ENCODE results near the gene RTN4. TPM values are rescaled to one million over a fixed set of nuclear protein-coding genes. Genes with fewer than 3 reads are reported as not detected.

Gene RTN4
- polyA plus RNA-seq, 3 donors from 2014 or later = 75.8 to 173 (median 152) TPM

GRCh38 chr2:55038428-55038827 lies 11.8 kb downstream of the RTN4 start:
- Mint-ChIP-seq H3K4me3 (peak overlapping the region in 3 of 5 donors; percentile 8 to 11 (median 8)), H3K4me1 (peaks cover 52 to 93% of the 10 kb centered on the region in 2 donors), H3K9me3 (peaks cover 0 to 10% (median 2%) of the 10 kb centered on the region in 6 donors), H3K27me3 (ENCODE audit: low read depth in 3 of 3) (peaks cover 0 to 2% (median 0%) of the 10 kb centered on the region in 3 donors), H3K27ac (peak overlapping the region in 3 of 6 donors; percentile 13 to 64 (median 19)), H3K36me3 (no peaks in the 10 kb centered on the region)
- DNase-seq = peak in 1 of 3 donors; percentile 17

- peak overlapping the region in 1 of 5 donors; percentile 1 for H3K4me3 Mint-ChIP-seq
- H3K27me3 Mint-ChIP-seq (ENCODE audit: low read depth in 3 of 3) = peaks cover 0 to 2% (median 2%) of the 10 kb centered on the region in 3 donors
- peak overlapping the region in 1 of 6 donors; percentile 31 for H3K27ac Mint-ChIP-seq
- H3K4me1 Mint-ChIP-seq = peaks cover 65 to 94% of the 10 kb centered on the region in 2 donors
- H3K9me3 Mint-ChIP-seq = peaks cover 0 to 10% (median 2%) of the 10 kb centered on the region in 6 donors
- no peaks in the 10 kb centered on the region for H3K36me3 Mint-ChIP-seq
- no peak for DNase-seq
Measured at GRCh38 chr2:55035716-55036115, 14.5 kb downstream of the RTN4 start.

- Mint-ChIP-seq H3K27me3 (ENCODE audit: low read depth in 3 of 3) (peaks cover 0 to 2% (median 2%) of the 10 kb centered on the region in 3 donors), H3K4me3 (no peak overlapping the region), H3K9me3 (peaks cover 0 to 7% (median 2%) of the 10 kb centered on the region in 6 donors), H3K4me1 (peaks cover 64 to 83% of the 10 kb centered on the region in 2 donors), H3K27ac (no peak overlapping the region), H3K36me3 (no peaks in the 10 kb centered on the region)
- DNase-seq = no peak
Measured at GRCh38 chr2:55033921-55034320, 16.3 kb downstream of the RTN4 start.

GRCh38 chr2:55033076-55033742 lies 17.0 kb downstream of the RTN4 start:
- no peak for DNase-seq
- Mint-ChIP-seq H3K27me3 (ENCODE audit: low read depth in 3 of 3) (peaks cover 0 to 2% (median 2%) of the 10 kb centered on the region in 3 donors), H3K36me3 (no peaks in the 10 kb centered on the region), H3K9me3 (peaks cover 0 to 7% (median 1%) of the 10 kb centered on the region in 6 donors), H3K4me3 (peak overlapping the region in 4 of 5 donors; percentile 5 to 35 (median 20)), H3K4me1 (peaks cover 64 to 76% of the 10 kb centered on the region in 2 donors), H3K27ac (peak overlapping the region in 1 of 6 donors; percentile 5)

GRCh38 chr2:55031505-55031904 lies 18.7 kb downstream of the RTN4 start:
- DNase-seq = no peak
- Mint-ChIP-seq H3K4me1 (peaks cover 50 to 59% of the 10 kb centered on the region in 2 donors), H3K27ac (no peak overlapping the region), H3K4me3 (no peak overlapping the region), H3K36me3 (no peaks in the 10 kb centered on the region), H3K9me3 (peaks cover 0 to 3% (median 0%) of the 10 kb centered on the region in 6 donors), H3K27me3 (ENCODE audit: low read depth in 3 of 3) (peaks cover 0 to 2% (median 0%) of the 10 kb centered on the region in 3 donors)

GRCh38 chr2:55030766-55031165 lies 19.5 kb downstream of the RTN4 start:
- Mint-ChIP-seq H3K4me1 (peaks cover 48 to 52% of the 10 kb centered on the region in 2 donors), H3K27ac (no peak overlapping the region), H3K4me3 (no peak overlapping the region), H3K36me3 (no peaks in the 10 kb centered on the region), H3K9me3 (peaks cover 0 to 1% (median 0%) of the 10 kb centered on the region in 6 donors), H3K27me3 (ENCODE audit: low read depth in 3 of 3) (peaks cover 0 to 2% (median 0%) of the 10 kb centered on the region in 3 donors)
- DNase-seq = no peak

GRCh38 chr2:55029098-55029497 lies 21.2 kb downstream of the RTN4 start:
- Mint-ChIP-seq H3K27me3 (ENCODE audit: low read depth in 3 of 3) (peaks cover 0 to 2% (median 0%) of the 10 kb centered on the region in 3 donors), H3K4me1 (peaks cover 44% of the 10 kb centered on the region in 2 donors), H3K27ac (peak overlapping the region in 2 of 6 donors; percentile 26 to 49), H3K4me3 (peak overlapping the region in 1 of 5 donors; percentile 29), H3K36me3 (no peaks in the 10 kb centered on the region), H3K9me3 (no peaks in the 10 kb centered on the region)
- DNase-seq = no peak

GRCh38 chr2:55027226-55027625 lies 23.0 kb downstream of the RTN4 start:
- no peaks in the 10 kb centered on the region for H3K36me3 Mint-ChIP-seq
- no peak for DNase-seq
- no peak overlapping the region for H3K27ac Mint-ChIP-seq
- H3K4me3 Mint-ChIP-seq = no peak overlapping the region
- peaks cover 29 to 31% of the 10 kb centered on the region in 2 donors for H3K4me1 Mint-ChIP-seq
- H3K27me3 Mint-ChIP-seq (ENCODE audit: low read depth in 3 of 3) = no peaks in the 10 kb centered on the region
- no peaks in the 10 kb centered on the region for H3K9me3 Mint-ChIP-seq

GRCh38 chr2:55026202-55026601 lies 24.0 kb downstream of the RTN4 start:
- Mint-ChIP-seq H3K36me3 (no peaks in the 10 kb centered on the region), H3K9me3 (no peaks in the 10 kb centered on the region), H3K27ac (no peak overlapping the region), H3K4me1 (peaks cover 19 to 27% of the 10 kb centered on the region in 2 donors), H3K27me3 (ENCODE audit: low read depth in 3 of 3) (no peaks in the 10 kb centered on the region), H3K4me3 (no peak overlapping the region)
- no peak for DNase-seq

- Mint-ChIP-seq H3K27ac (no peak overlapping the region), H3K36me3 (no peaks in the 10 kb centered on the region), H3K27me3 (ENCODE audit: low read depth in 3 of 3) (no peaks in the 10 kb centered on the region), H3K4me1 (peaks cover 14 to 23% of the 10 kb centered on the region in 2 donors), H3K9me3 (no peaks in the 10 kb centered on the region), H3K4me3 (no peak overlapping the region)
- DNase-seq = no peak
Measured at GRCh38 chr2:55025627-55026026, 24.6 kb downstream of the RTN4 start.

- peak overlapping the region in 1 of 6 donors; percentile 21 for H3K27ac Mint-ChIP-seq
- DNase-seq = no peak
Measured at GRCh38 chr2:55025082-55025481, 25.2 kb downstream of the RTN4 start.

GRCh38 chr2:55022476-55022875 lies 27.8 kb downstream of the RTN4 start:
- Mint-ChIP-seq H3K4me1 (peaks cover 38 to 40% of the 10 kb centered on the region in 2 donors), H3K4me3 (no peak overlapping the region), H3K27ac (no peak overlapping the region), H3K27me3 (ENCODE audit: low read depth in 3 of 3) (no peaks in the 10 kb centered on the region), H3K36me3 (no peaks in the 10 kb centered on the region), H3K9me3 (no peaks in the 10 kb centered on the region)
- DNase-seq = no peak

More at GRCh38 chr2:55025082-55025481, 25.2 kb downstream of the RTN4 start:
- no peaks in the 10 kb centered on the region for H3K27me3 Mint-ChIP-seq (ENCODE audit: low read depth in 3 of 3)
- H3K4me3 Mint-ChIP-seq = no peak overlapping the region
- peaks cover 14 to 25% of the 10 kb centered on the region in 2 donors for H3K4me1 Mint-ChIP-seq
- H3K36me3 Mint-ChIP-seq = no peaks in the 10 kb centered on the region
- no peaks in the 10 kb centered on the region for H3K9me3 Mint-ChIP-seq

- H3K27ac Mint-ChIP-seq = peak overlapping the region in 5 of 6 donors; percentile 1 to 68 (median 20)
- no peaks in the 10 kb centered on the region for H3K9me3 Mint-ChIP-seq
- no peak for DNase-seq
- H3K4me1 Mint-ChIP-seq = peaks cover 37 to 47% of the 10 kb centered on the region in 2 donors
- H3K36me3 Mint-ChIP-seq = no peaks in the 10 kb centered on the region
- H3K4me3 Mint-ChIP-seq = no peak overlapping the region
- peaks cover 0 to 3% (median 0%) of the 10 kb centered on the region in 3 donors for H3K27me3 Mint-ChIP-seq (ENCODE audit: low read depth in 3 of 3)
Measured at GRCh38 chr2:55019526-55020258, 30.6 kb downstream of the RTN4 start.

- Mint-ChIP-seq H3K4me1 (peaks cover 39 to 54% of the 10 kb centered on the region in 2 donors), H3K36me3 (no peaks in the 10 kb centered on the region), H3K27ac (peak overlapping the region in 4 of 6 donors; percentile 10 to 68 (median 45)), H3K27me3 (ENCODE audit: low read depth in 3 of 3) (peaks cover 0 to 3% (median 0%) of the 10 kb centered on the region in 3 donors), H3K4me3 (no peak overlapping the region), H3K9me3 (no peaks in the 10 kb centered on the region)
- no peak for DNase-seq
Measured at GRCh38 chr2:55018619-55019018, 31.6 kb downstream of the RTN4 start.

Measured in immature natural killer cell (primary cell).